Loucy (cell line): ENCODE measurements around the gene PACSIN3.

Experiments used
- H2AFZ ChIP-seq: fragments of 200-600 bp; sonication (generic); 2 replicates; pipeline ENCODE4 v1.6.0; 2016; ENCODE audit warnings: antibody characterized with exemption, mild to moderate bottlenecking, low read length, moderate library complexity
- H3F3A ChIP-seq: fragments of 200-600 bp; 2 replicates; pipeline ENCODE4 v1.6.0; 2016; ENCODE audit warnings: antibody characterized with exemption, low read depth, mild to moderate bottlenecking
- H3K27me3 ChIP-seq: fragments of 200-600 bp; sonication (generic); 2 replicates; pipeline ENCODE4 v1.6.1; 2014; ENCODE audit warnings: low read length, mild to moderate bottlenecking; ENCODE audit not compliant: insufficient read depth, poor library complexity, severe bottlenecking
- H3K36me3 ChIP-seq: fragments of 200-600 bp; sonication (generic); 2 replicates; pipeline ENCODE4 v1.6.1; 2016; ENCODE audit warnings: low read length; ENCODE audit not compliant: insufficient read depth
- H3K4me1 ChIP-seq: fragments of 200-600 bp; sonication (generic); 2 replicates; pipeline ENCODE4 v1.5.1; 2014; ENCODE audit warnings: low read length, mild to moderate bottlenecking; ENCODE audit not compliant: insufficient read depth, poor library complexity, severe bottlenecking
- H3K4me2 ChIP-seq: fragments of 200-600 bp; sonication (generic); 2 replicates; pipeline ENCODE4 v1.6.0; 2014; ENCODE audit warnings: antibody characterized with exemption, low read length, low read depth, mild to moderate bottlenecking; ENCODE audit not compliant: poor library complexity, severe bottlenecking
- H3K4me3 ChIP-seq: fragments of 200-600 bp; sonication (generic); 2 replicates; pipeline ENCODE4 v1.5.1; 2014; ENCODE audit warnings: low read length, mild to moderate bottlenecking, mixed read lengths; ENCODE audit not compliant: poor library complexity, severe bottlenecking
- H3K79me2 ChIP-seq: fragments of 200-600 bp; sonication (generic); 2 replicates; pipeline ENCODE4 v1.6.1; 2014; ENCODE audit warnings: low read length; ENCODE audit not compliant: insufficient read depth
- H3K9ac ChIP-seq: fragments of 200-600 bp; sonication (generic); 2 replicates; pipeline ENCODE4 v1.6.0; 2014; ENCODE audit warnings: mild to moderate bottlenecking, low read depth, low read length, moderate library complexity; ENCODE audit not compliant: poor library complexity, severe bottlenecking
- H3K9me2 ChIP-seq: fragments of 200-600 bp; sonication (generic); replicated peaks from 2 replicates; pipeline ENCODE4 v1.6.1; 2016; ENCODE audit warnings: low read depth, low read length, mixed read lengths
- H3K9me3 ChIP-seq: fragments of 200-600 bp; sonication (generic); 2 replicates; pipeline ENCODE4 v1.6.1; 2014; ENCODE audit warnings: mild to moderate bottlenecking, antibody characterized with exemption, low read length, low read depth; ENCODE audit not compliant: insufficient read depth
- H4K20me1 ChIP-seq: fragments of 200-600 bp; sonication (generic); 2 replicates; pipeline ENCODE4 v1.6.0; 2014; ENCODE audit warnings: antibody characterized with exemption, low read length, mild to moderate bottlenecking; ENCODE audit not compliant: insufficient read depth, poor library complexity, severe bottlenecking
- EZH2phosphoT487 ChIP-seq: fragments of 200-600 bp; IDR thresholded peaks from 2 replicates; pipeline ENCODE4 v1.6.1; 2018; ENCODE audit warnings: antibody characterized with exemption, mild to moderate bottlenecking, moderate library complexity, borderline replicate concordance
- TF ChIP-seq, protein P1 (sequence below): fragments of 200-600 bp; sonication (generic); conservative IDR thresholded peaks from 2 replicates; pipeline ENCODE4 v1.5.1; 2014; ENCODE audit warnings: mild to moderate bottlenecking, antibody characterized with exemption, low read length

The PACSIN3 gene

DNA sequence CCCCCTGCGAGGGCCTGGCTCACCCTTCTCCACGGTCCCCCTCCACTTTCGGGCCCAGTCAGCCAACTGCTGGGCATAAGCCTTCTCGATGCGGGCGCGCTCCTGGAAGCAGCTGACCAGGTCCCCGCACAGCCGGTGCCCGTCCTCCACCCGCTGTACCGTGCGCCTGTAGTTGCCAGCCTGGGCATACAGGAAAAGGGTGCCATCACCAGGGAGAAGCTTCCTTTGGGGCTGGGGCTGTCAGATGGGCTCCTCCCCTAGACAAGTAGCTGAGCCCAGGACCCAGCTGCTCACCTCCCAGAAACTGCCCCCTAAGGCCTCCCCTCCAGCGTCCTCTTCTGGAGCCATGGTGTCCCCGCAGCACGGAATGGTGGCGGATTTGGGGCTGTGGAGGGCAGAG lies 3.9 kb downstream of the PACSIN3 start:
- peaks cover 18% of the 10 kb centered on the region for H3K4me1 ChIP-seq
- H2AFZ ChIP-seq: no peak overlapping the region
- H3F3A ChIP-seq: no peaks in the 10 kb centered on the region
- H3K9ac ChIP-seq: no peak overlapping the region
- H3K79me2 ChIP-seq: no peaks in the 10 kb centered on the region
- H3K9me2 ChIP-seq: no peaks in the 10 kb centered on the region
- TF ChIP-seq, protein P1, sequence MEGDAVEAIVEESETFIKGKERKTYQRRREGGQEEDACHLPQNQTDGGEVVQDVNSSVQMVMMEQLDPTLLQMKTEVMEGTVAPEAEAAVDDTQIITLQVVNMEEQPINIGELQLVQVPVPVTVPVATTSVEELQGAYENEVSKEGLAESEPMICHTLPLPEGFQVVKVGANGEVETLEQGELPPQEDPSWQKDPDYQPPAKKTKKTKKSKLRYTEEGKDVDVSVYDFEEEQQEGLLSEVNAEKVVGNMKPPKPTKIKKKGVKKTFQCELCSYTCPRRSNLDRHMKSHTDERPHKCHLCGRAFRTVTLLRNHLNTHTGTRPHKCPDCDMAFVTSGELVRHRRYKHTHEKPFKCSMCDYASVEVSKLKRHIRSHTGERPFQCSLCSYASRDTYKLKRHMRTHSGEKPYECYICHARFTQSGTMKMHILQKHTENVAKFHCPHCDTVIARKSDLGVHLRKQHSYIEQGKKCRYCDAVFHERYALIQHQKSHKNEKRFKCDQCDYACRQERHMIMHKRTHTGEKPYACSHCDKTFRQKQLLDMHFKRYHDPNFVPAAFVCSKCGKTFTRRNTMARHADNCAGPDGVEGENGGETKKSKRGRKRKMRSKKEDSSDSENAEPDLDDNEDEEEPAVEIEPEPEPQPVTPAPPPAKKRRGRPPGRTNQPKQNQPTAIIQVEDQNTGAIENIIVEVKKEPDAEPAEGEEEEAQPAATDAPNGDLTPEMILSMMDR: no peak
- no peak for TF ChIP-seq EZH2phosphoT487
- H3K36me3 ChIP-seq: no peaks in the 10 kb centered on the region
- H3K4me2 ChIP-seq: no peak overlapping the region
- H3K4me3 ChIP-seq: no peak overlapping the region
- no peaks in the 10 kb centered on the region for H4K20me1 ChIP-seq
- peaks cover 10% of the 10 kb centered on the region for H3K27me3 ChIP-seq
- H3K9me3 ChIP-seq: no peaks in the 10 kb centered on the region

DNA sequence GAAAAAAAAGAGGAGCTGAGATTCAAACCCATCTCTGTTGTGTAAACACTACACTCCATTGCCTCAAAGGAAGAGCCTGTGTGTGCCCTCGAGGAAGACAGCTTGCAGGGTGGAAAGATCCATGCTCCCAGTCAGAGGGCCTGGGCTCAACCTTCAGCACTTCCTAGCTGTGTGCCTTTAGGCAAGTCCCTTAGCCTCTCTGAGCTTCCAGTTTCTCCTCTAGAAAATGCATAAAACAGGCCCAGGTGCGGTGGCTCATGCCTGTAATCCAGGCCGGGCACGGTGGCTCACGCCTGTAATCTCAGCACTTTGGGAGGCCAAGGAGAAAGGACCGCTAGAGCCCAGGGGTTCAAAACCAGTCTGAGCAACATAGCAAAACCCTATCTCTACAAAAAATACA lies 5.0 kb downstream of the PACSIN3 start:
- Histone ChIP-seq H2AFZ (no peak overlapping the region), H3K36me3 (no peaks in the 10 kb centered on the region), H3K79me2 (peaks cover 4% of the 10 kb centered on the region), H3K27me3 (peaks cover 3% of the 10 kb centered on the region), H3K9ac (no peak overlapping the region), H3K4me1 (peaks cover 13% of the 10 kb centered on the region), H3K9me2 (no peaks in the 10 kb centered on the region), H4K20me1 (peaks cover 4% of the 10 kb centered on the region), H3K4me2 (no peak overlapping the region), H3F3A (no peaks in the 10 kb centered on the region), H3K4me3 (no peak overlapping the region), H3K9me3 (no peaks in the 10 kb centered on the region)
- TF ChIP-seq, protein P1: no peak
- TF ChIP-seq EZH2phosphoT487: no peak

DNA sequence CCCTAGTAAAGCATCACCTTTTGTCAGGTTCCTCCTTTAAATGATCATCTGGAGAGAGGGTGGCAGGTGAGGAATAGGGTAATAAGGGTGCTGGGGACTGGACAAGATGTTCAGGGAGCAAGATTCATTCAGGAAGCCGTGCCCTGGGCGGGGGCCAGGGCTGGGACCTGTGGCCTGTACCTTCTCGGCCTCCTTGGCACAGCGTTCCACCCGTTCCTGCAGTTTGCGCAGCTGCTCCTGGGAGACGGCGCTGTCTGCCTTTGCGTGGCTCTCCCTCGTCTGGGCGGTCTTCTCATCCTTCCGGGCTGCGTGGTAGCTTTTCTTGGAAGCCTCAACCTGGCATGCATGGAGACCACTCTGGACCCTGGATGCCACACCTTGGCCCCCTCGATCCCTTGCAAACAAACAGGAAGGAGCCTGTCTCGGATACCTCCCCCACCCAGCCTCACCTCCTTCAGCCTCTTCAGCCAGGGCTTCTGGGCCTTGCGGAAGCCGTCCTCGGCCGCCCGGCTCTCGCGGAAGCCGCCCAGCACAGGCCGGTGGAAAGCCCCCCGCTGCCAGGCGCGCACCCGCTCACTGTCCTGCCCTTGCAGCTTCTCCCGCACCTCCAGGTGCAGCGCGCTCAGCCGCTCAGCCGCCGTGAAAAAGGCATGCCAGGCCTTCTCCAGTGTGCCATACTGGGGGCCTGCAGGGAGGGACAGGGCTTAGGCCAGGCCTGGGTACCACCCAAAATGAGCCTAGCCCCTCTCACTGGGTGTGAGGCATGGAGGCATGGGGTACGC lies 6.0 kb downstream of the PACSIN3 start:
- H3K4me2 ChIP-seq: no peak overlapping the region
- peaks cover 18% of the 10 kb centered on the region for H3K4me1 ChIP-seq
- no peaks in the 10 kb centered on the region for H3K9me2 ChIP-seq
- H4K20me1 ChIP-seq: peaks cover 14% of the 10 kb centered on the region
- TF ChIP-seq, protein P1: no peak
- no peak for TF ChIP-seq EZH2phosphoT487
- peaks cover 15% of the 10 kb centered on the region for H3K79me2 ChIP-seq
- no peaks in the 10 kb centered on the region for H3K36me3 ChIP-seq
- no peak overlapping the region for H3K9ac ChIP-seq
- H3K9me3 ChIP-seq: no peaks in the 10 kb centered on the region
- H3F3A ChIP-seq: no peaks in the 10 kb centered on the region
- H2AFZ ChIP-seq: no peak overlapping the region
- H3K27me3 ChIP-seq: peaks cover 4% of the 10 kb centered on the region
- H3K4me3 ChIP-seq: no peak overlapping the region
